Memory B cell (primary cell): Measurements from ENCODE around the gene C4orf36.
A peak's percentile ranks its signal among the peaks of the same experiment; 100 is the strongest.

Experiments used
- ATAC-seq: fragments of 150-1000 bp; cut with Tn5 transposase; 2 replicates; pipeline ENCODE4 v1.10.0; 2021; ENCODE audit warnings: low read depth, mild to moderate bottlenecking, moderate library complexity
- DNase-seq, 2 donors: peaks; one replicate each; pipeline ENCODE4 v3.0.0; 2022; ENCODE audit warnings: low spot score in 2 of 2
- H3K27ac Mint-ChIP-seq: one replicate; pipeline ENCODE4 v1.8.0; 2022; ENCODE audit warnings: mild to moderate bottlenecking, moderate library complexity, mixed read lengths
- H3K27me3 Mint-ChIP-seq: one replicate; pipeline ENCODE4 v1.8.0; 2022; ENCODE audit warnings: mixed read lengths
- H3K36me3 Mint-ChIP-seq: one replicate; pipeline ENCODE4 v1.8.0; 2022; ENCODE audit warnings: mild to moderate bottlenecking, mixed read lengths
- H3K4me1 Mint-ChIP-seq: one replicate; pipeline ENCODE4 v1.8.0; 2022; ENCODE audit warnings: mixed read lengths
- H3K4me3 Mint-ChIP-seq: one replicate; pipeline ENCODE4 v1.8.0; 2022; ENCODE audit warnings: mild to moderate bottlenecking, moderate library complexity, mixed read lengths
- H3K9me3 Mint-ChIP-seq: one replicate; pipeline ENCODE4 v1.8.0; 2022; ENCODE audit warnings: mixed read lengths

The C4orf36 gene

GRCh38 chr4:86891762-86892635 is at the start of gene C4orf36:
TSS of gene C4orf36 (minus strand) at chr4:86892422. CDS start at chr4:86891520, 902 bp downstream.
- Mint-ChIP-seq H3K4me3 (peak within 1 kb of the TSS; percentile 74), H3K9me3 (no peaks in the 10 kb centered on the region), H3K27me3 (peaks cover 8% of the 10 kb centered on the region), H3K27ac (no peak within 1 kb of the TSS), H3K36me3 (peaks cover 3% of the 10 kb centered on the region), H3K4me1 (peaks cover 3% of the 10 kb centered on the region)
- no peak for DNase-seq
- peak; percentile 65 for ATAC-seq

- H3K4me1 Mint-ChIP-seq: peaks cover 37% of the 10 kb centered on the region
- no peak for ATAC-seq
- no peaks in the 10 kb centered on the region for H3K9me3 Mint-ChIP-seq
- no peak for DNase-seq
- no peak overlapping the region for H3K4me3 Mint-ChIP-seq
- no peaks in the 10 kb centered on the region for H3K27me3 Mint-ChIP-seq
- H3K27ac Mint-ChIP-seq: peak overlapping the region; percentile 97
- H3K36me3 Mint-ChIP-seq: peaks cover 5% of the 10 kb centered on the region
These were observed 48.8 kb upstream of the C4orf36 start for GRCh38 chr4:86940920-86941460.

GRCh38 chr4:86939729-86940575 is 47.7 kb upstream of the C4orf36 start:
- no peaks in the 10 kb centered on the region for H3K9me3 Mint-ChIP-seq
- peak overlapping the region; percentile 73 for H3K4me3 Mint-ChIP-seq
- peaks cover 5% of the 10 kb centered on the region for H3K36me3 Mint-ChIP-seq
- peak overlapping the region; percentile 97 for H3K27ac Mint-ChIP-seq
- peak; percentile 38 to 67 for DNase-seq
- peak; percentile 59 for ATAC-seq
- no peaks in the 10 kb centered on the region for H3K27me3 Mint-ChIP-seq
- H3K4me1 Mint-ChIP-seq: peaks cover 36% of the 10 kb centered on the region

- H3K27me3 Mint-ChIP-seq: no peaks in the 10 kb centered on the region
- DNase-seq (no peak), ATAC-seq (no peak)
- peaks cover 2% of the 10 kb centered on the region for H3K36me3 Mint-ChIP-seq
- H3K9me3 Mint-ChIP-seq: no peaks in the 10 kb centered on the region
- peak overlapping the region; percentile 97 for H3K27ac Mint-ChIP-seq
- peak overlapping the region; percentile 24 for H3K4me3 Mint-ChIP-seq
- peaks cover 34% of the 10 kb centered on the region for H3K4me1 Mint-ChIP-seq
These were observed 46.7 kb upstream of the C4orf36 start for GRCh38 chr4:86938771-86939520.

GRCh38 chr4:86935853-86936733 is 43.9 kb upstream of the C4orf36 start:
- H3K27ac Mint-ChIP-seq: peak overlapping the region; percentile 96
- DNase-seq (peak; percentile 58 to 66), ATAC-seq (peak; percentile 36)
- no peaks in the 10 kb centered on the region for H3K9me3 Mint-ChIP-seq
- peaks cover under 1% of the 10 kb centered on the region for H3K36me3 Mint-ChIP-seq
- peak overlapping the region; percentile 96 for H3K4me3 Mint-ChIP-seq
- peaks cover 33% of the 10 kb centered on the region for H3K4me1 Mint-ChIP-seq
- no peaks in the 10 kb centered on the region for H3K27me3 Mint-ChIP-seq

- Mint-ChIP-seq H3K4me1 (peaks cover 35% of the 10 kb centered on the region), H3K36me3 (peaks cover 4% of the 10 kb centered on the region), H3K27me3 (no peaks in the 10 kb centered on the region), H3K27ac (peak overlapping the region; percentile 96), H3K4me3 (peak overlapping the region; percentile 96), H3K9me3 (no peaks in the 10 kb centered on the region)
- ATAC-seq: no peak
- no peak for DNase-seq
These were observed 43.3 kb upstream of the C4orf36 start for GRCh38 chr4:86935566-86935852.

- peak; percentile 77 to 79 for DNase-seq
- peaks cover 5% of the 10 kb centered on the region for H3K36me3 Mint-ChIP-seq
- ATAC-seq: peak; percentile 58
- H3K4me1 Mint-ChIP-seq: peaks cover 31% of the 10 kb centered on the region
- H3K27ac Mint-ChIP-seq: peak within 1 kb of the TSS; percentile 96
- H3K4me3 Mint-ChIP-seq: peak within 1 kb of the TSS; percentile 96
- no peaks in the 10 kb centered on the region for H3K27me3 Mint-ChIP-seq
- H3K9me3 Mint-ChIP-seq: no peaks in the 10 kb centered on the region
These were observed 42.7 kb upstream of the C4orf36 start, which contains the start of gene AFF1 for GRCh38 chr4:86934771-86935565. TSS of gene AFF1 (plus strand) at chr4:86935011. CDS start at chr4:86948534, 13,523 bp downstream.

GRCh38 chr4:86934147-86934770 is 42.0 kb upstream of the C4orf36 start:
- DNase-seq (no peak), ATAC-seq (no peak)
- Mint-ChIP-seq H3K27ac (peak overlapping the region; percentile 88), H3K27me3 (no peaks in the 10 kb centered on the region), H3K4me1 (peaks cover 26% of the 10 kb centered on the region), H3K36me3 (peaks cover 6% of the 10 kb centered on the region), H3K4me3 (peak overlapping the region; percentile 83), H3K9me3 (no peaks in the 10 kb centered on the region)

- no peak for DNase-seq
- H3K27ac Mint-ChIP-seq: peak overlapping the region; percentile 45
- H3K4me3 Mint-ChIP-seq: no peak overlapping the region
These were observed 36.4 kb upstream of the C4orf36 start for GRCh38 chr4:86928400-86929255.

GRCh38 chr4:86927843-86928395 is 35.7 kb upstream of the C4orf36 start:
- H3K27ac Mint-ChIP-seq: peak overlapping the region; percentile 45
- H3K27me3 Mint-ChIP-seq: no peaks in the 10 kb centered on the region
- no peak for DNase-seq
- no peaks in the 10 kb centered on the region for H3K9me3 Mint-ChIP-seq
- H3K4me1 Mint-ChIP-seq: peaks cover 20% of the 10 kb centered on the region
- peak overlapping the region; percentile 0 for H3K4me3 Mint-ChIP-seq
- ATAC-seq: no peak
- peaks cover 8% of the 10 kb centered on the region for H3K36me3 Mint-ChIP-seq

More at GRCh38 chr4:86928400-86929255, 36.4 kb upstream of the C4orf36 start:
- peaks cover 20% of the 10 kb centered on the region for H3K4me1 Mint-ChIP-seq
- no peaks in the 10 kb centered on the region for H3K27me3 Mint-ChIP-seq
- ATAC-seq: peak; percentile 24
- H3K36me3 Mint-ChIP-seq: peaks cover 8% of the 10 kb centered on the region
- no peaks in the 10 kb centered on the region for H3K9me3 Mint-ChIP-seq
